Ovary (tissue), 3 donors: Measurements from ENCODE around the gene HNF1A.

ENCODE experiments used
- CTCF ChIP-seq, 3 donors: fragments of 450-650 bp in 2 of 3; fragments of 200-600 bp in 1 of 3; IDR thresholded peaks; one replicate each; pipeline versions ENCODE4 v1.5.1 to v1.8.0; 2016 to 2022; ENCODE audit warnings: antibody characterized with exemption in 3 of 3, mild to moderate bottlenecking in 1 of 3
- EP300 ChIP-seq: sonication (generic); formaldehyde crosslinking; IDR thresholded peaks from one replicate; pipeline ENCODE4 v1.6.1; 2017; ENCODE audit warnings: antibody characterized with exemption
- donor health status: DM: no; HTN: no; CAD: no.

- no peak for TF ChIP-seq CTCF (IDR thresholded peaks at IDR 0.05)
- no peak for TF ChIP-seq EP300
These were observed 15.2 kb downstream of the HNF1A start for GRCh38 chr12:120993496-120993895.
